C4-2B (cell line): ENCODE measurements around the gene CHAC1.

Experiments
- H3K27ac ChIP-seq: fragments of 450-650 bp; 2 replicates; pipeline ENCODE4 v1.5.1; 2017
- ZFX ChIP-seq: fragments of 450-650 bp; IDR thresholded peaks from 2 replicates; pipeline ENCODE4 v1.6.1; 2017
- TF ChIP-seq, protein P1 (sequence below): fragments of 450-650 bp; conservative IDR thresholded peaks from 2 replicates; pipeline ENCODE4 v1.5.1; 2017; ENCODE audit warnings: mild to moderate bottlenecking

CHAC1 gene

DNA sequence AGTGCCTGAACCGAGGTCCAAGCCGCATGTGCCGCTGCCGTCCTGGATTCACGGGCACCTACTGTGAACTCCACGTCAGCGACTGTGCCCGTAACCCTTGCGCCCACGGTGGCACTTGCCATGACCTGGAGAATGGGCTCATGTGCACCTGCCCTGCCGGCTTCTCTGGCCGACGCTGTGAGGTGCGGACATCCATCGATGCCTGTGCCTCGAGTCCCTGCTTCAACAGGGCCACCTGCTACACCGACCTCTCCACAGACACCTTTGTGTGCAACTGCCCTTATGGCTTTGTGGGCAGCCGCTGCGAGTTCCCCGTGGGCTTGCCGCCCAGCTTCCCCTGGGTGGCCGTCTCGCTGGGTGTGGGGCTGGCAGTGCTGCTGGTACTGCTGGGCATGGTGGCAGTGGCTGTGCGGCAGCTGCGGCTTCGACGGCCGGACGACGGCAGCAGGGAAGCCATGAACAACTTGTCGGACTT, 17.0 kb upstream of the CHAC1 start:
- H3K27ac ChIP-seq, result no peak overlapping the region
- TF ChIP-seq, protein P1, sequence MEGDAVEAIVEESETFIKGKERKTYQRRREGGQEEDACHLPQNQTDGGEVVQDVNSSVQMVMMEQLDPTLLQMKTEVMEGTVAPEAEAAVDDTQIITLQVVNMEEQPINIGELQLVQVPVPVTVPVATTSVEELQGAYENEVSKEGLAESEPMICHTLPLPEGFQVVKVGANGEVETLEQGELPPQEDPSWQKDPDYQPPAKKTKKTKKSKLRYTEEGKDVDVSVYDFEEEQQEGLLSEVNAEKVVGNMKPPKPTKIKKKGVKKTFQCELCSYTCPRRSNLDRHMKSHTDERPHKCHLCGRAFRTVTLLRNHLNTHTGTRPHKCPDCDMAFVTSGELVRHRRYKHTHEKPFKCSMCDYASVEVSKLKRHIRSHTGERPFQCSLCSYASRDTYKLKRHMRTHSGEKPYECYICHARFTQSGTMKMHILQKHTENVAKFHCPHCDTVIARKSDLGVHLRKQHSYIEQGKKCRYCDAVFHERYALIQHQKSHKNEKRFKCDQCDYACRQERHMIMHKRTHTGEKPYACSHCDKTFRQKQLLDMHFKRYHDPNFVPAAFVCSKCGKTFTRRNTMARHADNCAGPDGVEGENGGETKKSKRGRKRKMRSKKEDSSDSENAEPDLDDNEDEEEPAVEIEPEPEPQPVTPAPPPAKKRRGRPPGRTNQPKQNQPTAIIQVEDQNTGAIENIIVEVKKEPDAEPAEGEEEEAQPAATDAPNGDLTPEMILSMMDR, result no peak
- TF ChIP-seq ZFX, result no peak

DNA sequence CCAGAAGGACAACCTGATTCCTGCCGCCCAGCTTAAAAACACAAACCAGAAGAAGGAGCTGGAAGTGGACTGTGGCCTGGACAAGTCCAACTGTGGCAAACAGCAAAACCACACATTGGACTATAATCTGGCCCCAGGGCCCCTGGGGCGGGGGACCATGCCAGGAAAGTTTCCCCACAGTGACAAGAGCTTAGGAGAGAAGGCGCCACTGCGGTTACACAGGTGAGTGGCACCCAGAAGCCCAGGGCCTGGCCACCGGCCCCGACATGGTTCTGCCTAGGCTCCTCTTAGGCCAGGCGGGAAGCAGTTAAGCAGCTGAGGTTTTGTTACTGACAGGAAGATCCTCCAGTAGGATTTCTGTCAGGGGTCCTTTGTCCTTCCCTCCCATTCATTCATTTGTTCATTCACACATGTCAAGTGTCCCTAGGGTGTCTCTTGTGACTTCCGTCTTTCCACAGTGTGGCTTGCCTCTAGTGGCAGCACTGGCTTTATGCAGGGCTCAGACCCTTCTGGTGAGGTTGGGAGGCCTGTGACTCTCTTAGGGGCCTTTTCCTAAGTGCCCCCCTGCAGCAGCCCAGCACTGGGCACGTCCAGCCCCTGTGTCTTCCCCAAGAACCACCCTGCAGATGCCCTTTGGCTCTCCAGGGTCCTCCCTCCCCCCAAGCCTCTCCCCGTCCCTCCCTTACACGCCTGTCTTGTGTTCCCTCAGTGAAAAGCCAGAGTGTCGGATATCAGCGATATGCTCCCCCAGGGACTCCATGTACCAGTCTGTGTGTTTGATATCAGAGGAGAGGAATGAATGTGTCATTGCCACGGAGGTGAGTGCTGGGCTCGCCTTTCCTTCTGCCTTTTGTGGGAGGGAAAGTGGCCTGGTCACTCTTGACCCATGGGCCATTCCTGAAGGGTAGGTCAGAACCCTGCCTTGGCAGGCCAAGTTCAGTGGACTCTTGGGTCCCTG, 16.3 kb upstream of the CHAC1 start:
- TF ChIP-seq, protein P1, result no peak
- TF ChIP-seq ZFX, result no peak
- peak overlapping the region; percentile 50 for H3K27ac ChIP-seq

DNA sequence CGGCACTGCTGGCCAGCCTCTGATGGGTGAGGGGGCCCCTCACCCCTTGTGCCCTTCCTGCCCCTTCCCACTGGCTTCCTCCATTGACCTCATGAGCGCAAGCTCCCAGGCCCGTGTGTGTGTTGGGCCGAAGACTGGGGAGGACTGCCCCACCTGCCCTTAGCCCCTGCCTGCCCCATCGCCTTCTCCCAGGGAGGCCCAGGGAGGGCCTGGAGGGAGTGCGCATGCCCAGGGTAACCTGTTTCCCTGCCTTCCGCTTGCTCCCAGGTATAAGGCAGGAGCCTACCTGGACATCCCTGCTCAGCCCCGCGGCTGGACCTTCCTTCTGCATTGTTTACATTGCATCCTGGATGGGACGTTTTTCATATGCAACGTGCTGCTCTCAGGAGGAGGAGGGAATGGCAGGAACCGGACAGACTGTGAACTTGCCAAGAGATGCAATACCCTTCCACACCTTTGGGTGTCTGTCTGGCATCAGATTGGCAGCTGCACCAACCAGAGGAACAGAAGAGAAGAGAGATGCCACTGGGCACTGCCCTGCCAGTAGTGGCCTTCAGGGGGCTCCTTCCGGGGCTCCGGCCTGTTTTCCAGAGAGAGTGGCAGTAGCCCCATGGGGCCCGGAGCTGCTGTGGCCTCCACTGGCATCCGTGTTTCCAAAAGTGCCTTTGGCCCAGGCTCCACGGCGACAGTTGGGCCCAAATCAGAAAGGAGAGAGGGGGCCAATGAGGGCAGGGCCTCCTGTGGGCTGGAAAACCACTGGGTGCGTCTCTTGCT, 15.3 kb upstream of the CHAC1 start:
- H3K27ac ChIP-seq, result peak overlapping the region; percentile 50
- TF ChIP-seq ZFX, result no peak
- TF ChIP-seq, protein P1, result peak; percentile 90

DNA sequence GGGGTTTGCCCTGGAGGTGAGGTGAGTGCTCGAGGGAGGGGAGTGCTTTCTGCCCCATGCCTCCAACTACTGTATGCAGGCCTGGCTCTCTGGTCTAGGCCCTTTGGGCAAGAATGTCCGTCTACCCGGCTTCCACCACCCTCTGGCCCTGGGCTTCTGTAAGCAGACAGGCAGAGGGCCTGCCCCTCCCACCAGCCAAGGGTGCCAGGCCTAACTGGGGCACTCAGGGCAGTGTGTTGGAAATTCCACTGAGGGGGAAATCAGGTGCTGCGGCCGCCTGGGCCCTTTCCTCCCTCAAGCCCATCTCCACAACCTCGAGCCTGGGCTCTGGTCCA, 14.8 kb upstream of the CHAC1 start:
- H3K27ac ChIP-seq, result no peak overlapping the region
- TF ChIP-seq, protein P1, result no peak; the same call in 1 of the 2 replicates
- no peak for TF ChIP-seq ZFX

DNA sequence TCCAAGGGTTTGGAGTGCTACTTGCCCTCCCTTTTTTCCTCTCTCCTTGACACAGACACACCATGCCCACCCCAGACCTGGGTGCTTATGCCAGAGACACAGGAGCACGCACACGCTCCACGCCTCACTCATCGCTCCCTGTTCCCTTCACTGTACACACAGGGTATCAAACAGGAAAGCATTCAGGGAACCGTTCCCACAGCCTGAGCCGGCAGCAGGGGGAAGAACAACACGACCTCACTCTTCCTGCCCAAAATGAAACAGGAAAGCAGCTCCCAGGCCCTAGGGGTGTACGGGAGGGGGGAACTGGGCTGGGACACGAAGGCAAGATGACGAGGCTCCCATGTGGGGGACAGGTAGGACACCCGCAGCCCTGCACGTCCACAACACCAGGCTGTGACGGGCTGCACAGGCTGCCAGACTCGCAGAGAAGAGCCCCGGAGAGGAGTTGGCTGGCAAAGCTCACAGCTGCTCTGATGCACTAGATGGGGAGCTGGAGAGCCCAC, 12.9 kb upstream of the CHAC1 start:
- TF ChIP-seq, protein P1, result no peak
- TF ChIP-seq ZFX, result no peak
- no peak overlapping the region for H3K27ac ChIP-seq

DNA sequence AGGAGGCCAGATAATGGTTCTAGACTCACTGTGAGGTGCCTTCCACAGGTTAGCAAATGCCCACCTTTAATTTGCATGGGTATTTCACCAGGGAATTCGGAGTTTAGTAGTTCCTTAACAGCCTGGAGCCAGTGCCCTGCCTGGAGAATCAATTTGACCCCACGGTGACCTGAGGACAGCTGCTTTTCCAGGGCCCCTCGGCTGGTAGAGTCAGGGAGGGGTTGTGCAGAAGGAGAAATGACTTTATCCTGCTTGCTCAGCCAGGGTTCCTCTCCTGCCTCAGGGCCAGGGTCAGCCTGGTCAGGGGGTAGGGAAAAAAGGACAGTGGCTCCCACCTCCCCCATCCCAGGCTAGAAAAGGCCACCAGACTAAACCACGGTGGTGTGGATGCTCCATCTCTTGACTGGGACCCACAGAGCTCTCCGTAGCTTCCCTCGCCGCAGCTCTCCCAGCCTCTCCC, 12.2 kb upstream of the CHAC1 start:
- TF ChIP-seq, protein P1, result no peak
- no peak for TF ChIP-seq ZFX
- peak overlapping the region; percentile 9; the same call in 1 of the 2 replicates for H3K27ac ChIP-seq
